ENCODE data around the gene COMMD7. TPM values are rescaled to one million over a fixed set of nuclear protein-coding genes. Genes with fewer than 3 reads are reported as not detected.

Gene COMMD7
- polyA plus RNA-seq, 3 donors: 46.2 to 133 (median 120) TPM

DNA sequence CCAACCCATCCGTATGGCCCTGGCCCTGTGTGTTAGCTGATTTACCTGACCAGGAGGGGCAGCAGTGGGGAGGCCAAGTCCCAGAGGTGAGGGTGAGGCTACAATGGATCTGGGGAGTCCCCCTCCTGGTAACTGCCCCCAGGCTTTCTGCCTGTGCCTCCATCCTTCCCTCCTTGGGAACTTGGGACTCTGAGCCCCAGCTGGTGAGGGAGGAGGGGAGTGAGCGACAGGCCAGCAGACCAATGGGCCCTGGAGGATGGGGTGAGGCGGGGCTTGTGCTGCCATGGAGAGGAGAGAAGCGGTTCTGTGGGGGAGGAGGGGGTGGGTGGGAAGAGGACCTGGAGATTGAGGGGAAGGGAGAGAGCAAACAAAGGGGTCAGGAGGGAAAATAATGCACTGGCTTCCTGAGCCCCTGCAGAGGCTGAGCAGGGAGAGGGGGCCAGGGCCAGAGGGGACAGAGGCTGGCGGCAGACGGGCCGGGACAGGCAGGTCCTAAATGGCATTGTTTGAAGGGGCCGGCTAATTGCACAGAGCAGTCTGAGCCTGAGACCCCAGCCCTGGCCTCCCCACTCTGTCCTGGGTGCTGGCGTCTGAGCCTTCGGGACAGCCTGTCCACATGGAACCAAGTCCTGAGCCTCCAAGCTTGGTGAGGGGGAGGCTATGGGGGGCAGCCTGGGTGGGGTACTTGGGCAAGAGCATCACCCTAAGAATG lies 36.4 kb upstream of the COMMD7 start:
- TF ChIP-seq, protein P1, sequence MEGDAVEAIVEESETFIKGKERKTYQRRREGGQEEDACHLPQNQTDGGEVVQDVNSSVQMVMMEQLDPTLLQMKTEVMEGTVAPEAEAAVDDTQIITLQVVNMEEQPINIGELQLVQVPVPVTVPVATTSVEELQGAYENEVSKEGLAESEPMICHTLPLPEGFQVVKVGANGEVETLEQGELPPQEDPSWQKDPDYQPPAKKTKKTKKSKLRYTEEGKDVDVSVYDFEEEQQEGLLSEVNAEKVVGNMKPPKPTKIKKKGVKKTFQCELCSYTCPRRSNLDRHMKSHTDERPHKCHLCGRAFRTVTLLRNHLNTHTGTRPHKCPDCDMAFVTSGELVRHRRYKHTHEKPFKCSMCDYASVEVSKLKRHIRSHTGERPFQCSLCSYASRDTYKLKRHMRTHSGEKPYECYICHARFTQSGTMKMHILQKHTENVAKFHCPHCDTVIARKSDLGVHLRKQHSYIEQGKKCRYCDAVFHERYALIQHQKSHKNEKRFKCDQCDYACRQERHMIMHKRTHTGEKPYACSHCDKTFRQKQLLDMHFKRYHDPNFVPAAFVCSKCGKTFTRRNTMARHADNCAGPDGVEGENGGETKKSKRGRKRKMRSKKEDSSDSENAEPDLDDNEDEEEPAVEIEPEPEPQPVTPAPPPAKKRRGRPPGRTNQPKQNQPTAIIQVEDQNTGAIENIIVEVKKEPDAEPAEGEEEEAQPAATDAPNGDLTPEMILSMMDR (IDR thresholded peaks at IDR 0.05): no peak
- WGBS (ENCODE audit: insufficient coverage): 96% methylated on average over 9 of the region's 10 CpGs
- intact Hi-C loops (cut with micrococcal nuclease): loop anchor here in 1 of 2 donors (5.0 kb wide), 1 partner anchor 257 kb away; no protein-coding TSS in a partner anchor
- Histone ChIP-seq H3K9ac (ENCODE audit: insufficient read depth, low read length, poor library complexity, severe bottlenecking) (no peak overlapping the region), H2AFZ (ENCODE audit: insufficient read depth, low read depth, low read length, poor library complexity, severe bottlenecking) (no peak overlapping the region), H3K4me2 (replicated peaks; ENCODE audit: extremely low read depth, low read length, poor library complexity, severe bottlenecking) (no peak overlapping the region), H3K79me2 (ENCODE audit: insufficient read depth, low read length) (no peaks in the 10 kb centered on the region), H3K27ac (ENCODE audit: low read depth in 1 of 2, low read length in 2 of 2) (no peak overlapping the region), H3K27me3 (ENCODE audit: control insufficient read depth in 2 of 2, insufficient read depth in 2 of 2, low read length in 2 of 2) (no peaks in the 10 kb centered on the region), H3K4me1 (ENCODE audit: control insufficient read depth in 1 of 2, insufficient read depth in 2 of 2, low read length in 2 of 2) (no peaks in the 10 kb centered on the region), H4K20me1 (ENCODE audit: insufficient read depth, low read length) (no peaks in the 10 kb centered on the region), H3K9me3 (replicated peaks in 1 of 2; ENCODE audit: control insufficient read depth in 1 of 2, insufficient read depth in 1 of 2, low read length in 2 of 2) (no peaks in the 10 kb centered on the region), H3K36me3 (replicated peaks in 1 of 2; ENCODE audit: control insufficient read depth in 1 of 2, insufficient read depth in 2 of 2, low read length in 2 of 2) (no peaks in the 10 kb centered on the region), H3K4me3 (replicated peaks in 1 of 3; ENCODE audit: low read depth in 2 of 3, low read length in 3 of 3) (no peak overlapping the region)
- H3K27ac Mint-ChIP-seq: no peak overlapping the region
- no peak overlapping the region for H3K4me3 Mint-ChIP-seq
- H3K4me1 Mint-ChIP-seq: peaks cover 6% of the 10 kb centered on the region
- no peaks in the 10 kb centered on the region for H3K36me3 Mint-ChIP-seq
- no peaks in the 10 kb centered on the region for H3K9me3 Mint-ChIP-seq
- DNase-seq: no peak
- peaks cover 0 to 2% (median 0%) of the 10 kb centered on the region in 3 donors for H3K27me3 Mint-ChIP-seq (ENCODE audit: low read depth in 3 of 3)

DNA sequence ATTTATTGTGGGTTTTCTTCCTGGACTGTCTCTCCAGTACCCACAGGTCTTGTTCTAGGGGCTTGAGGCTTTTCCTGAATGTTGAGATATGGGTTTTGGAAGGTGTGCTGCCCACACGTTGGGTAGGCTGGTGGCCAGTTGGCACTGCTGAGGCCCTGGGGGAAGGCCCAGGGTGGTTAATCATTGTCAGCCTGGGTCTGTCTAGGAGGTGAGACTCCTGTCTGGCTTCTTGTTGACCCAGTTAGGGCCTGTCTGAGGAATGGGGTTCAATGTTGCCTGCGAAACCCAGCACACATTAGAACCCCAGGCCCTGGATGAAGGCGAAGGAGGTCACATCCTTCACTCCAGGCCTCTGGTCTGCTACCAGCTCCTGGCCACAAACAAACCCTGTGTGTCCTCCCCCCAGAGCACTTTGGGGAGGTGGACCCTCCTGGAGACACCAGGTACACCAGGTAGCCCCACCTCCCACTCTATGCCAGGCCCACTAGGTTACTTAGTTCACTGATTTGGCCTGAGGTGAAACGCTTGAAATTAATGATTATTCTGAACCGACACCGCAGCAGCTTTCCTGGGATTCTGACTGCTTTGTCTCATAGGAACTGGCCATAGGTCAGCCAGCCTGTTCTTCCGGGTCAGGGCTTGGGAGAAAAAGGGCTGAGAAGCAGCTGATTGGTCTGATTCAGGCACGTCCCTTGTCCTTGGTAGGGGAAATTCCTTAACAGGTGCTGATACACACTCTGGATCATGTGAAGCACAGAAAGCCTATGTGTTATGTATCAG lies 34.1 kb upstream of the COMMD7 start:
- Histone ChIP-seq H3K4me3 (replicated peaks in 1 of 3; ENCODE audit: low read depth in 2 of 3, low read length in 3 of 3) (no peak overlapping the region), H3K27me3 (ENCODE audit: control insufficient read depth in 2 of 2, insufficient read depth in 2 of 2, low read length in 2 of 2) (no peaks in the 10 kb centered on the region), H2AFZ (ENCODE audit: insufficient read depth, low read depth, low read length, poor library complexity, severe bottlenecking) (no peak overlapping the region), H3K9me3 (replicated peaks in 1 of 2; ENCODE audit: control insufficient read depth in 1 of 2, insufficient read depth in 1 of 2, low read length in 2 of 2) (no peaks in the 10 kb centered on the region), H3K4me1 (ENCODE audit: control insufficient read depth in 1 of 2, insufficient read depth in 2 of 2, low read length in 2 of 2) (no peaks in the 10 kb centered on the region), H3K79me2 (ENCODE audit: insufficient read depth, low read length) (no peaks in the 10 kb centered on the region), H3K36me3 (replicated peaks in 1 of 2; ENCODE audit: control insufficient read depth in 1 of 2, insufficient read depth in 2 of 2, low read length in 2 of 2) (no peaks in the 10 kb centered on the region), H4K20me1 (ENCODE audit: insufficient read depth, low read length) (no peaks in the 10 kb centered on the region), H3K9ac (ENCODE audit: insufficient read depth, low read length, poor library complexity, severe bottlenecking) (no peak overlapping the region), H3K27ac (ENCODE audit: low read depth in 1 of 2, low read length in 2 of 2) (no peak overlapping the region), H3K4me2 (replicated peaks; ENCODE audit: extremely low read depth, low read length, poor library complexity, severe bottlenecking) (no peak overlapping the region)
- H3K36me3 Mint-ChIP-seq: no peaks in the 10 kb centered on the region
- no peak overlapping the region for H3K4me3 Mint-ChIP-seq
- no peak for DNase-seq
- H3K9me3 Mint-ChIP-seq: no peaks in the 10 kb centered on the region
- peaks cover 0 to 2% (median 0%) of the 10 kb centered on the region in 3 donors for H3K27me3 Mint-ChIP-seq (ENCODE audit: low read depth in 3 of 3)
- no peak overlapping the region for H3K27ac Mint-ChIP-seq
- intact Hi-C loops (cut with micrococcal nuclease): loop anchor here in 1 of 2 donors (5.0 kb wide), 1 partner anchor 255 kb away; no protein-coding TSS in a partner anchor
- H3K4me1 Mint-ChIP-seq: peaks cover 6% of the 10 kb centered on the region
- TF ChIP-seq, protein P1 (IDR thresholded peaks at IDR 0.05): no peak
- WGBS (ENCODE audit: insufficient coverage): 85% methylated on average over 8 of the region's 8 CpGs

Measured in CD14-positive monocyte (primary cell).